PC-3 (cell line): Measurements from ENCODE around the gene NFATC2.

Experiments used
- CTCF ChIP-seq: fragments of 300-600 bp; sonication (generic); conservative IDR thresholded peaks from 2 replicates; pipeline ENCODE4 v1.5.1; 2017; ENCODE audit warnings: antibody characterized with exemption, low read depth, mild to moderate bottlenecking, low read length
- EZH2 ChIP-seq: fragments of 300-600 bp; sonication (generic); IDR thresholded peaks from one replicate; pipeline ENCODE4 v1.6.1; 2017; ENCODE audit warnings: antibody characterized with exemption, mild to moderate bottlenecking, low read length; ENCODE audit not compliant: unreplicated experiment
- EZH2phosphoT487 ChIP-seq: fragments of 300-600 bp; sonication (generic); IDR thresholded peaks from 2 replicates; pipeline ENCODE4 v1.6.1; 2018; ENCODE audit warnings: mild to moderate bottlenecking, antibody characterized with exemption, low read length, borderline replicate concordance

- no peak for TF ChIP-seq CTCF
- TF ChIP-seq EZH2phosphoT487 = no peak
- no peak for TF ChIP-seq EZH2
Measured at GRCh38 chr20:51542571-51543421, at the start of gene NFATC2.
